A673 (cell line): ENCODE measurements around the gene GRIN2C. TPM values are rescaled to one million over a fixed set of nuclear protein-coding genes. Genes with fewer than 3 reads are reported as not detected.

Experiments used
- BruUV-seq: library from RNA; stranded (reverse); fragments of 400-500 nt; replicated peaks from 2 replicates; lab custom pipeline; 2021; lab: Mats Ljungman, UMichigan
- CTCF ChIA-PET: fragments of 300-600 bp; sonication (Branson Sonifier 250); formaldehyde crosslinking; loops from one replicate; lab custom pipeline; 2022; ENCODE audit warnings: antibody characterized with exemption; lab: Charles Lee
- POLR2A ChIA-PET: fragments of 300-600 bp; sonication (Branson Sonifier 250); formaldehyde crosslinking; loops from one replicate; lab custom pipeline; 2022; ENCODE audit warnings: antibody characterized with exemption; ENCODE audit not compliant: low non-redundant PET; lab: Charles Lee
- DNase-seq: peaks from one replicate; pipeline ENCODE4 v3.0.0-alpha.2; 2015; ENCODE audit warnings: low spot score
- H3K27ac ChIP-seq: fragments of 200-600 bp; sonication (generic); 2 replicates; pipeline ENCODE4 v1.5.1; 2016; ENCODE audit warnings: mixed run types, low read depth, mild to moderate bottlenecking, mixed read lengths, antibody characterized with exemption, low read length; ENCODE audit not compliant: poor library complexity, severe bottlenecking
- H3K27me3 ChIP-seq: fragments of 200-600 bp; sonication (generic); replicated peaks from 2 replicates; pipeline ENCODE4 v1.6.1; 2017; ENCODE audit warnings: mixed run types, low read depth, mild to moderate bottlenecking, mixed read lengths, antibody characterized with exemption, low read length; ENCODE audit not compliant: insufficient read depth, poor library complexity
- H3K36me3 ChIP-seq: fragments of 200-600 bp; sonication (generic); 2 replicates; pipeline ENCODE4 v1.6.1; 2016; ENCODE audit warnings: mixed run types, mild to moderate bottlenecking, mixed read lengths, antibody characterized with exemption, low read length; ENCODE audit not compliant: insufficient read depth, poor library complexity, severe bottlenecking
- H3K4me1 ChIP-seq: fragments of 200-600 bp; sonication (generic); 2 replicates; pipeline ENCODE4 v1.6.1; 2017; ENCODE audit warnings: mixed run types, mild to moderate bottlenecking, mixed read lengths, antibody characterized with exemption, low read length; ENCODE audit not compliant: insufficient read depth, poor library complexity, severe bottlenecking
- H3K4me3 ChIP-seq: fragments of 200-600 bp; sonication (generic); 2 replicates; pipeline ENCODE4 v1.5.1; 2016; ENCODE audit warnings: low read depth, mixed run types, mild to moderate bottlenecking, mixed read lengths, low read length; ENCODE audit not compliant: poor library complexity, severe bottlenecking
- H3K9me3 ChIP-seq: fragments of 200-600 bp; sonication (generic); 2 replicates; pipeline ENCODE4 v1.6.1; 2016; ENCODE audit warnings: mixed run types, low read depth, mild to moderate bottlenecking, mixed read lengths, antibody characterized with exemption, low read length; ENCODE audit not compliant: poor library complexity, severe bottlenecking
- EZH2 ChIP-seq: fragments of 200-600 bp; sonication (generic); IDR thresholded peaks from 2 replicates; pipeline ENCODE4 v1.6.1; 2017; ENCODE audit warnings: borderline replicate concordance, low read depth, mild to moderate bottlenecking, mixed read lengths, antibody characterized with exemption, low read length; ENCODE audit not compliant: poor library complexity, severe bottlenecking
- intact Hi-C: fragments of 100-400 bp; cut with micrococcal nuclease; formaldehyde crosslinking; loops from one replicate; pipeline ENCODE4 v1.10.0; 2022; ENCODE audit not compliant: unreplicated experiment
- total RNA-seq: library from RNA; stranded (reverse); gene quantifications from 2 replicates; pipeline ENCODE4 v1.2.3, GENCODE V29; 2021
- TF ChIP-seq, protein P1 (sequence below): fragments of 300-800, 200-600 bp; sonication (generic); conservative IDR thresholded peaks from 2 replicates; pipeline ENCODE4 v1.5.1; 2017; ENCODE audit warnings: low read depth, mild to moderate bottlenecking, antibody characterized with exemption, low read length, moderate library complexity, mixed read lengths

Gene GRIN2C
- total RNA-seq, 1 experiment from 2014 or later = 0.09 TPM

DNA sequence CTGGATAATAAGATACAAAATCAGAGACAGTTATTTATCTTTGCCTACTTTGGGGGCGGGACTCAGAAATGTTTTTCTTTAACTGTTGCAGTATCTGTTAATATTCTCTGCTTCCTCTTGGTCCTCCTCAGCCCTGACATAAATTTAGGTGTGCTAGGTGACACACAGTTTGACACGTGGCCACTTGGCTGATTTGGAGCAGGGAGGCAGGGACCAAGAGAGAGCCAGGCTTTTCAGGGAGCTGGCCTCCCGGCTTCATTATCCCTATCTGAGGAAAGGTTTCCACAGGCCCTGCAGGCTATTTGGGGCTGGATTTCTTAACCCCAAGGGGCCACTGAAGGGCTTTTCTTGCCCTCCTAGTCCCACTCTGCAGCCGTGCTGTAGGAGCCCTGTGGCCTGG is 63.5 kb downstream of the GRIN2C start:
- BruUV-seq = no TSS peak

DNA sequence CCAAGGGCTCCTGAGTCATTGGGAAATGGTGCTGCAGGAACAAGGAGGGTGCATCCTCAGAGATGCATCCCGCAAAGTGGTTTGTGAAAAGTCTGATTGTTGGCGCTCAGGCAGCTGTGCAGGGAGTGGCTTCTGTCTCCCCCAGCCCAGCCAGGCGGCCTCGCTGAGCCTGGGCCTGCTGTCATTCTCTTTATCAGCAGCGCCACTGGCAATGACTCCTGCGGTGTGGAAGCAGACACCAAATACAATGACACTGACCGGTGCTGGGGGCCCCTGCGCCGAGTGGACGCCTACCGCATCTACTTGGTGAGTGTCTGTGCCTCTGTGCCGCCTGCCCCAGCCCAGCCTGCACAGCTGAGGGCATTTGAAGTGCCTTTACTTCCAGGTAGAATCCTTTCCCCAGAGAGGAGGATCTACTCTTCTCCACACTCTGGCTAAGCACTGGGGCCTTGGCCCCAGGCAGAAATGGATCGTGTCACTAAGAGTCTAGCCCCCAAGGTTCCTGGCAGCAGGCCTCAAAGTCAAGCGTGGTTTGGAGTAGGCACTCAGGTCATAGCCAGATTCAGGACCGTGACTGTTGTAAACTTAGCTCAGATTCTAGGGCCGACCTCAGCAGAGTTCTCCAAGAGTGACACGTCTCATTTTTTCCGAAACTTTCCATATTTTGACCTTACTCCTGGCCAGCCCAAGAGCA is 64.2 kb downstream of the GRIN2C start:
- Histone ChIP-seq H3K27ac (no peak overlapping the region), H3K4me1 (no peaks in the 10 kb centered on the region), H3K9me3 (no peaks in the 10 kb centered on the region), H3K4me3 (no peak overlapping the region), H3K27me3 (no peaks in the 10 kb centered on the region), H3K36me3 (peaks cover 32% of the 10 kb centered on the region)
- BruUV-seq = no TSS peak
- intact Hi-C loops = no loop called here
- TF ChIP-seq, protein P1, sequence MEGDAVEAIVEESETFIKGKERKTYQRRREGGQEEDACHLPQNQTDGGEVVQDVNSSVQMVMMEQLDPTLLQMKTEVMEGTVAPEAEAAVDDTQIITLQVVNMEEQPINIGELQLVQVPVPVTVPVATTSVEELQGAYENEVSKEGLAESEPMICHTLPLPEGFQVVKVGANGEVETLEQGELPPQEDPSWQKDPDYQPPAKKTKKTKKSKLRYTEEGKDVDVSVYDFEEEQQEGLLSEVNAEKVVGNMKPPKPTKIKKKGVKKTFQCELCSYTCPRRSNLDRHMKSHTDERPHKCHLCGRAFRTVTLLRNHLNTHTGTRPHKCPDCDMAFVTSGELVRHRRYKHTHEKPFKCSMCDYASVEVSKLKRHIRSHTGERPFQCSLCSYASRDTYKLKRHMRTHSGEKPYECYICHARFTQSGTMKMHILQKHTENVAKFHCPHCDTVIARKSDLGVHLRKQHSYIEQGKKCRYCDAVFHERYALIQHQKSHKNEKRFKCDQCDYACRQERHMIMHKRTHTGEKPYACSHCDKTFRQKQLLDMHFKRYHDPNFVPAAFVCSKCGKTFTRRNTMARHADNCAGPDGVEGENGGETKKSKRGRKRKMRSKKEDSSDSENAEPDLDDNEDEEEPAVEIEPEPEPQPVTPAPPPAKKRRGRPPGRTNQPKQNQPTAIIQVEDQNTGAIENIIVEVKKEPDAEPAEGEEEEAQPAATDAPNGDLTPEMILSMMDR = no peak
- TF ChIP-seq EZH2 = no peak
- POLR2A ChIA-PET = no interaction called here
- CTCF ChIA-PET = no interaction called here
- no peak for DNase-seq

More for the DNA sequence above, 63.5 kb downstream of the GRIN2C start:
- no peaks in the 10 kb centered on the region for H3K9me3 ChIP-seq
- peaks cover 29% of the 10 kb centered on the region for H3K36me3 ChIP-seq
- H3K27ac ChIP-seq = no peak overlapping the region
- no peak for DNase-seq
- intact Hi-C loops = no loop called here
- TF ChIP-seq, protein P1 = no peak
- TF ChIP-seq EZH2 = no peak
- no peaks in the 10 kb centered on the region for H3K4me1 ChIP-seq
- POLR2A ChIA-PET = no interaction called here
- H3K27me3 ChIP-seq = no peaks in the 10 kb centered on the region
- CTCF ChIA-PET = interaction anchor here (0.6 kb wide), 1 partner anchor 51 kb away, joined by 7 read pairs; no protein-coding TSS in a partner anchor
- H3K4me3 ChIP-seq = no peak overlapping the region

DNA sequence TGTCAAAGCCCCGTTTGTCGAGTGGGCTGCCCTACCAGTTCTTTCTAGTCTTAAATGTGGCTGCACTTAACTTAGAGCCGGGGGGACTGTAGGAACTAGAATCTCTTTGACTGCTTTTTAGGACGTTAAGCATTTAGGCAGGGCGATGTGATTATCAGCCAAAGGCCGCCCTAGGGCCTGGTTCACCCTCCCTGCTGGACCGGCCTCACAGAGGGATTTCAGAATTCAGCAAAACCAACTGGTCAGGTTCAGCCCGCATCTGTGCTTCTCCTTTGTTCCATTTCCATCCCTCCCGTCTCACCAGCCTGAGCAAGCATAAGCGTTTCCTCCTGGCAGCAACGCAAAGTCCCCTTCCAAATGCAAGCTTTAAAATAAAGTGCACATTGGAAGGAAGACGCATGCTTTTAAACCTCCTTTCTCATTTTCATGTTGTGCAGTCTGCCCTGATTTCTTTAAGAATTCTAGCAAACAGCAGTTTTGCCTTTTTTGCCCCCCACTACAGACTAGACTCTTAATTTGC is 67.0 kb downstream of the GRIN2C start:
- Histone ChIP-seq H3K4me3 (no peak overlapping the region), H3K36me3 (peaks cover 21% of the 10 kb centered on the region), H3K27ac (no peak overlapping the region), H3K9me3 (no peaks in the 10 kb centered on the region), H3K4me1 (no peaks in the 10 kb centered on the region), H3K27me3 (no peaks in the 10 kb centered on the region)
- no peak for DNase-seq
- CTCF ChIA-PET = interaction anchor here (1.2 kb wide), 1 partner anchor 69 kb away, joined by 5 read pairs; no protein-coding TSS in a partner anchor
- POLR2A ChIA-PET = interaction anchor here (0.5 kb wide), 1 partner anchor 81 kb away, joined by 12 read pairs; no protein-coding TSS in a partner anchor
- no TSS peak for BruUV-seq
- intact Hi-C loops = no loop called here
- TF ChIP-seq, protein P1 = no peak
- TF ChIP-seq EZH2 = no peak

Other genes starting within 250 kb of the GRIN2C start
- gene CD300E, start 236.1 kb downstream of the GRIN2C start, total RNA-seq = not detected in 2 replicates
- not detected in 2 replicates for gene CD300LF, start 147.0 kb downstream of the GRIN2C start, total RNA-seq
- not detected in 2 replicates for gene RAB37, start 122.6 kb downstream of the GRIN2C start, total RNA-seq
- 33.8 and 47.9 TPM in 2 replicates for gene NHERF1, start 111.3 kb downstream of the GRIN2C start, total RNA-seq
- 55.6 and 60.6 TPM in 2 replicates for gene NAT9, start 83.5 kb downstream of the GRIN2C start, total RNA-seq
- gene FDXR, start 13.1 kb upstream of the GRIN2C start, total RNA-seq = 17.8 and 22.3 TPM in 2 replicates
- not detected in 2 replicates for gene FADS6, start 33.7 kb upstream of the GRIN2C start, total RNA-seq
- not detected in 2 replicates for gene USH1G, start 63.4 kb upstream of the GRIN2C start, total RNA-seq
- not detected in 2 replicates for gene OTOP2, start 64.4 kb upstream of the GRIN2C start, total RNA-seq
- not detected in 2 replicates for gene OTOP3, start 76.0 kb upstream of the GRIN2C start, total RNA-seq
- gene HID1, start 112.9 kb upstream of the GRIN2C start, total RNA-seq = 1.2 and 2.9 TPM in 2 replicates
- 5.8 and 7.6 TPM in 2 replicates for gene CDR2L, start 127.7 kb upstream of the GRIN2C start, total RNA-seq
- gene MRPL58, start 152.8 kb upstream of the GRIN2C start, total RNA-seq = 59.9 and 61.4 TPM in 2 replicates
- gene ATP5PD, start 187.1 kb upstream of the GRIN2C start, total RNA-seq = 291 and 311 TPM in 2 replicates
- gene KCTD2, start 187.3 kb upstream of the GRIN2C start, total RNA-seq = 25.6 and 25.7 TPM in 2 replicates
- gene SLC16A5, start 228.1 kb upstream of the GRIN2C start, total RNA-seq = 0.80 and 3.1 TPM in 2 replicates